Psoas muscle (tissue), 8 donors: ENCODE results near the gene CDKN2AIPNL. TPM values are rescaled to one million over a fixed set of nuclear protein-coding genes. Genes with fewer than 3 reads are reported as not detected.

Experiments
- ATAC-seq, 4 donors: fragments of 200-7000 bp; cut with Tn5 transposase; one replicate each; pipeline ENCODE4 v1.9.1; 2020; ENCODE audit warnings: moderate library complexity in 3 of 4, mild to moderate bottlenecking in 2 of 4
- DNase-seq, 2 donors: peaks; one replicate each; pipeline ENCODE4 v3.0.0-alpha.2; 2020
- H3K27ac ChIP-seq: fragments of 200-600 bp; one replicate; pipeline ENCODE4 v1.8.0; 2022
- H3K27me3 ChIP-seq, 3 donors: fragments of 200-600 bp in 1 of 3; one replicate each; pipeline versions ENCODE4 v1.6.1 to v1.8.0; 2013 to 2022; ENCODE audit warnings: low read length in 2 of 3, mild to moderate bottlenecking in 2 of 3, moderate library complexity in 1 of 3; ENCODE audit not compliant: insufficient read depth in 3 of 3
- H3K36me3 ChIP-seq, 2 donors: fragments of 200-600 bp in 1 of 2; one replicate each; pipeline versions ENCODE4 v1.6.1 to v1.8.0; 2013 to 2022; ENCODE audit warnings: low read depth in 1 of 2, mild to moderate bottlenecking in 1 of 2, moderate library complexity in 1 of 2; ENCODE audit not compliant: insufficient read depth in 1 of 2
- H3K4me1 ChIP-seq: fragments of 200-600 bp; one replicate; pipeline ENCODE4 v1.8.0; 2022
- H3K4me3 ChIP-seq: fragments of 200-600 bp; one replicate; pipeline ENCODE4 v1.8.0; 2022; ENCODE audit warnings: mild to moderate bottlenecking
- H3K9me3 ChIP-seq: fragments of 200-600 bp; one replicate; pipeline ENCODE4 v1.8.0; 2022
- CTCF ChIP-seq: fragments of 200-600 bp; IDR thresholded peaks from one replicate; pipeline ENCODE4 v1.8.0; 2022; ENCODE audit warnings: antibody characterized with exemption
- WGBS, 3 donors: extraction: QIAGEN DNeasy Blood & Tissue Kit; methylation state at CpG; one replicate each; pipeline versions ENCODE4 v1.1.6 to v1.1.7; 2013; 5-methylcytosine and 5-hydroxymethylcytosine counted together
- intact Hi-C, 2 donors: fragments of 100-400 bp; cut with DNase I; formaldehyde crosslinking; loops; one replicate each; pipeline versions ENCODE4 v1.11.0 to v1.14.2; 2022
- polyA plus RNA-seq, 3 donors: library from polyadenylated mRNA; stranded (reverse); fragments of 200-250 nt; gene quantifications; one replicate each; pipeline ENCODE4 v1.2.3, GENCODE V29; 2013
- total RNA-seq, 4 donors: library from RNA; stranded (reverse); fragmentation: NEBNext Ultra II Directional in 2 of 4; extraction: Animal tissue kit (Norgen Biotek cat#: 25700) in 2 of 4; gene quantifications; one replicate each; pipeline versions ENCODE4 v1.2.1 to v1.2.4, GENCODE V29; 2021 to 2023
- donor health status: healthy with polysubstance abuse.
- donor health status: DM: no; HTN: no; CAD: no; lungs with moderate emphysema.
- donor health status: Bipolar disorder and iron deficiency.
- donor health status: healthy.
- donor health status: DM: yes; HTN: yes; CAD: no.
- donor health status: DM: no; HTN: no; CAD: no.
- donor health status: DM: no; HTN: no; CAD: no.
- donor health status: DM: yes; HTN: yes; CAD: no.

CDKN2AIPNL gene
- total and polyA plus RNA-seq, 7 donors: 31.4 to 60.9 (median 42.0) TPM

GRCh38 chr5:134437340-134437846 is 25.7 kb upstream of the CDKN2AIPNL start:
- TF ChIP-seq CTCF: no peak
- intact Hi-C loops: loop anchor here (5.0 kb wide), 2 partner anchors 65 to 75 kb away; partner anchors contain the start of gene UBE2B (in 1 of the 2)
- peak in 1 of 4 donors; percentile 15 for ATAC-seq
- peak in 1 of 2 donors; percentile 3 for DNase-seq
- peaks cover 75% of the 10 kb centered on the region for H3K4me1 ChIP-seq
- no peaks in the 10 kb centered on the region for H3K27me3 ChIP-seq
- WGBS, 3 donors: 65 to 71% (median 66%) methylated on average over 4 of the region's 4 CpGs
- H3K27ac ChIP-seq: peak overlapping the region; percentile 98
- peak overlapping the region; percentile 42 for H3K4me3 ChIP-seq
- H3K36me3 ChIP-seq: no peaks in the 10 kb centered on the region
- H3K9me3 ChIP-seq: no peaks in the 10 kb centered on the region

GRCh38 chr5:134436523-134437339 is 25.1 kb upstream of the CDKN2AIPNL start:
- no peak for TF ChIP-seq CTCF
- H3K4me1 ChIP-seq: peaks cover 68% of the 10 kb centered on the region
- no peaks in the 10 kb centered on the region for H3K27me3 ChIP-seq
- DNase-seq: peak; percentile 84 to 89
- peak overlapping the region; percentile 42 for H3K4me3 ChIP-seq
- intact Hi-C loops: loop anchor here (5.0 kb wide), 2 partner anchors 64 to 76 kb away; partner anchors contain the start of gene UBE2B (in 1 of the 2)
- H3K9me3 ChIP-seq: no peaks in the 10 kb centered on the region
- peak overlapping the region; percentile 98 for H3K27ac ChIP-seq
- no peaks in the 10 kb centered on the region for H3K36me3 ChIP-seq
- peak; percentile 77 to 89 (median 81) for ATAC-seq
- WGBS, 3 donors: 5 to 9% (median 6%) methylated on average over 20 of the region's 20 CpGs

- Histone ChIP-seq H3K36me3 (no peaks in the 10 kb centered on the region), H3K4me1 (peaks cover 64% of the 10 kb centered on the region), H3K27ac (peak overlapping the region; percentile 98), H3K27me3 (no peaks in the 10 kb centered on the region), H3K9me3 (no peaks in the 10 kb centered on the region), H3K4me3 (no peak overlapping the region)
- no peak for TF ChIP-seq CTCF
- WGBS, 3 donors: 63 to 82% (median 74%) methylated on average over 2 of the region's 2 CpGs
- peak; percentile 11 to 33 (median 16) for ATAC-seq
- peak in 1 of 2 donors; percentile 48 for DNase-seq
- intact Hi-C loops: loop anchor here (5.0 kb wide), 2 partner anchors 63 to 77 kb away; partner anchors contain the start of gene UBE2B (in 1 of the 2)
Observed at GRCh38 chr5:134435560-134435959, 23.9 kb upstream of the CDKN2AIPNL start.

GRCh38 chr5:134432677-134433359 is 21.1 kb upstream of the CDKN2AIPNL start:
- Histone ChIP-seq H3K27ac (no peak overlapping the region), H3K36me3 (no peaks in the 10 kb centered on the region), H3K27me3 (no peaks in the 10 kb centered on the region), H3K4me1 (peaks cover 39% of the 10 kb centered on the region), H3K9me3 (no peaks in the 10 kb centered on the region), H3K4me3 (no peak overlapping the region)
- DNase-seq (peak in 1 of 2 donors; percentile 14), ATAC-seq (no peak)
- WGBS, 3 donors: 80 to 87% (median 82%) methylated on average over 14 of the region's 14 CpGs
- no peak for TF ChIP-seq CTCF
- intact Hi-C loops: no loop called here
